ENCODE data around the gene TPD52L1.

TPD52L1 gene

GRCh38 chr6:125302840-125303511, 149.4 kb downstream of the TPD52L1 start:
- no peak for DNase-seq (ENCODE audit: extremely low read depth in 1 of 2, low read depth in 1 of 2)

- no peak for DNase-seq (ENCODE audit: extremely low read depth in 1 of 2, low read depth in 1 of 2)
Observed at GRCh38 chr6:125303512-125303854, 149.9 kb downstream of the TPD52L1 start.

- no peak for DNase-seq (ENCODE audit: extremely low read depth in 1 of 2, low read depth in 1 of 2)
Observed at GRCh38 chr6:125304970-125305660, 151.5 kb downstream of the TPD52L1 start.

- no peak for DNase-seq (ENCODE audit: extremely low read depth in 1 of 2, low read depth in 1 of 2)
Observed at GRCh38 chr6:125306756-125307149, 153.2 kb downstream of the TPD52L1 start.

GRCh38 chr6:125307150-125307838, 153.7 kb downstream of the TPD52L1 start:
- DNase-seq (ENCODE audit: extremely low read depth in 1 of 2, low read depth in 1 of 2): no peak

- no peak for DNase-seq (ENCODE audit: extremely low read depth in 1 of 2, low read depth in 1 of 2)
Observed at GRCh38 chr6:125307964-125308615, 154.5 kb downstream of the TPD52L1 start.

GRCh38 chr6:125310994-125311649, 157.5 kb downstream of the TPD52L1 start:
- no peak for DNase-seq (ENCODE audit: extremely low read depth in 1 of 2, low read depth in 1 of 2)

GRCh38 chr6:125312478-125312877, 158.9 kb downstream of the TPD52L1 start:
- DNase-seq (ENCODE audit: extremely low read depth in 1 of 2, low read depth in 1 of 2): no peak

- no peak for DNase-seq (ENCODE audit: extremely low read depth in 1 of 2, low read depth in 1 of 2)
Observed at GRCh38 chr6:125312950-125313349, 159.4 kb downstream of the TPD52L1 start.
